H1 (cell line): ENCODE results near the gene COLEC11. TPM values are rescaled to one million over a fixed set of nuclear protein-coding genes. Genes with fewer than 3 reads are reported as not detected.

ENCODE experiments used
- CTCF ChIA-PET: fragments of 300-600 bp; sonication (Branson Sonifier 250); formaldehyde crosslinking; loops from one replicate; lab custom pipeline; 2021; ENCODE audit not compliant: partially characterized antibody; lab: Charles Lee
- POLR2A ChIA-PET: fragments of 300-600 bp; sonication (Branson Sonifier 250); formaldehyde crosslinking; loops from one replicate; lab custom pipeline; 2021; ENCODE audit warnings: inconsistent platforms; ENCODE audit not compliant: partially characterized antibody; lab: Charles Lee
- DNase-seq, 2 experiments: peaks; one replicate each; pipeline versions ENCODE4 v3.0.0 to v3.0.0-alpha.2; 2010 to 2022; ENCODE audit warnings: low spot score in 2 of 2, low read depth in 1 of 2, mixed read lengths in 1 of 2
- FAIRE-seq: peaks from 2 replicates; lab custom pipeline; 2011; peaks lifted over from hg19 to GRCh38; lab: Jason Lieb, UNC
- H2AFZ ChIP-seq: 2 replicates; pipeline ENCODE4 v1.8.1; 2012; ENCODE audit warnings: low read length, inconsistent platforms
- H2AK5ac ChIP-seq: 2 replicates; pipeline ENCODE4 v1.6.1; 2013; ENCODE audit warnings: low read depth, low read length
- H2BK120ac ChIP-seq: replicated peaks from 2 replicates; pipeline ENCODE3; 2013; ENCODE audit warnings: low read depth, low read length, inconsistent platforms
- H2BK12ac ChIP-seq: 2 replicates; pipeline ENCODE4 v1.6.1; 2013; ENCODE audit warnings: low read depth, low read length
- H2BK15ac ChIP-seq: 2 replicates; pipeline ENCODE4 v1.6.1; 2013; ENCODE audit warnings: low read length
- H2BK20ac ChIP-seq: 2 replicates; pipeline ENCODE4 v1.6.1; 2013; ENCODE audit warnings: low read length
- H2BK5ac ChIP-seq: 2 replicates; pipeline ENCODE4 v1.6.1; 2013; ENCODE audit warnings: low read depth, low read length
- H3K14ac ChIP-seq: 2 replicates; pipeline ENCODE4 v1.6.1; 2013; ENCODE audit warnings: inconsistent platforms; ENCODE audit not compliant: insufficient read length
- H3K18ac ChIP-seq: 2 replicates; pipeline ENCODE4 v1.6.1; 2013; ENCODE audit warnings: low read length; ENCODE audit errors: extremely low read depth
- H3K23ac ChIP-seq: 2 replicates; pipeline ENCODE4 v1.6.1; 2013; ENCODE audit warnings: inconsistent platforms; ENCODE audit not compliant: insufficient read length
- H3K23me2 ChIP-seq: 2 replicates; pipeline ENCODE4 v1.6.1; 2013; ENCODE audit warnings: low read depth, low read length
- H3K27ac ChIP-seq: 2 replicates; pipeline ENCODE4 v1.6.1; 2011; ENCODE audit warnings: low read depth, low read length, inconsistent platforms
- H3K27me3 ChIP-seq, 4 experiments: replicated peaks in 1 of 4; 1 replicate in 1 of 4; 2 replicates in 3 of 4; pipeline versions ENCODE4 v1.6.1 to v1.8.1; 2011 to 2013; ENCODE audit warnings: low read length in 3 of 4, mild to moderate bottlenecking in 3 of 4, inconsistent platforms in 2 of 4, mixed read lengths in 2 of 4, moderate library complexity in 1 of 4; ENCODE audit not compliant: control insufficient read depth in 3 of 4, insufficient read depth in 3 of 4; ENCODE audit errors: extremely low read depth in 1 of 4
- H3K36me3 ChIP-seq, 4 experiments: 2 replicates each; pipeline versions ENCODE4 v1.6.1 to v1.8.1; 2011 to 2013; ENCODE audit warnings: mild to moderate bottlenecking in 4 of 4, low read length in 3 of 4, moderate library complexity in 2 of 4, control low read depth in 1 of 4, inconsistent platforms in 1 of 4; ENCODE audit not compliant: insufficient read depth in 4 of 4, control insufficient read depth in 2 of 4
- H3K4ac ChIP-seq: replicated peaks from 2 replicates; pipeline ENCODE3; 2013; ENCODE audit warnings: low read length, low read depth, mixed read lengths, inconsistent platforms; ENCODE audit not compliant: insufficient read length
- H3K4me1 ChIP-seq, 4 experiments: replicated peaks in 1 of 4; 1 replicate in 1 of 4; 2 replicates in 3 of 4; pipeline versions ENCODE4 v1.6.1 to v1.8.1; 2011 to 2013; ENCODE audit warnings: low read length in 3 of 4, inconsistent platforms in 2 of 4, mixed read lengths in 1 of 4; ENCODE audit not compliant: insufficient read depth in 4 of 4, control insufficient read depth in 3 of 4
- H3K4me2 ChIP-seq, 2 experiments: 2 replicates each; pipeline versions ENCODE4 v1.6.1 to v1.8.1; 2011 to 2013; ENCODE audit warnings: low read depth in 2 of 2, low read length in 2 of 2, control low read depth in 1 of 2, inconsistent platforms in 1 of 2, mild to moderate bottlenecking in 1 of 2; ENCODE audit not compliant: insufficient read depth in 1 of 2
- H3K4me3 ChIP-seq, 4 experiments: fragments of 200-600, 300-600 bp in 1 of 4; sonication (generic), shearing (Covaris generic), sonication (Bioruptor Twin) in 1 of 4; 2 replicates each; pipeline versions ENCODE4 v1.5.1 to v1.8.1; 2011 to 2016; ENCODE audit warnings: low read length in 4 of 4, low read depth in 3 of 4, control low read depth in 2 of 4, inconsistent platforms in 2 of 4, mild to moderate bottlenecking in 2 of 4, mixed read lengths in 1 of 4, moderate library complexity in 1 of 4; ENCODE audit not compliant: insufficient read depth in 2 of 4; ENCODE audit errors: extremely low read depth in 1 of 4
- H3K56ac ChIP-seq: replicated peaks from 2 replicates; pipeline ENCODE3; 2013; ENCODE audit warnings: low read depth, mild to moderate bottlenecking, mixed read lengths, low read length, inconsistent platforms; ENCODE audit not compliant: insufficient read length
- H3K79me1 ChIP-seq: 2 replicates; pipeline ENCODE4 v1.6.1; 2013; ENCODE audit warnings: low read depth, low read length, control low read depth
- H3K79me2 ChIP-seq, 2 experiments: 2 replicates each; pipeline versions ENCODE4 v1.6.1 to v1.8.1; 2012 to 2013; ENCODE audit warnings: low read length in 2 of 2, mild to moderate bottlenecking in 2 of 2, inconsistent platforms in 1 of 2; ENCODE audit not compliant: insufficient read depth in 2 of 2, control insufficient read depth in 1 of 2
- H3K9ac ChIP-seq, 4 experiments: replicated peaks in 1 of 4; 1 replicate in 1 of 4; 2 replicates in 3 of 4; pipeline versions ENCODE4 v1.6.1 to v1.8.1; 2011 to 2013; ENCODE audit warnings: low read depth in 3 of 4, low read length in 3 of 4, control low read depth in 2 of 4, mild to moderate bottlenecking in 2 of 4, moderate library complexity in 2 of 4, inconsistent platforms in 1 of 4; ENCODE audit errors: extremely low read depth in 1 of 4
- H3K9me3 ChIP-seq, 2 experiments: 2 replicates each; pipeline versions ENCODE4 v1.6.1 to v1.8.1; 2012 to 2013; ENCODE audit warnings: mild to moderate bottlenecking in 2 of 2, moderate library complexity in 2 of 2, control low read depth in 1 of 2, inconsistent platforms in 1 of 2, low read depth in 1 of 2, low read length in 1 of 2, mixed read lengths in 1 of 2; ENCODE audit not compliant: insufficient read depth in 2 of 2
- H4K20me1 ChIP-seq, 2 experiments: replicated peaks in 1 of 2; 2 replicates each; pipeline versions ENCODE3 to v1.8.1; 2011 to 2013; ENCODE audit warnings: inconsistent platforms in 2 of 2, low read length in 2 of 2, mild to moderate bottlenecking in 1 of 2; ENCODE audit not compliant: insufficient read depth in 2 of 2, control insufficient read depth in 1 of 2
- H4K5ac ChIP-seq: 2 replicates; pipeline ENCODE4 v1.6.1; 2013; ENCODE audit warnings: low read length, low read depth, mixed read lengths, inconsistent platforms; ENCODE audit not compliant: insufficient read length
- H4K8ac ChIP-seq: 2 replicates; pipeline ENCODE4 v1.8.0; 2013; ENCODE audit warnings: mild to moderate bottlenecking, moderate library complexity, low read length, inconsistent platforms; ENCODE audit not compliant: insufficient read depth; ENCODE audit errors: extremely low read depth
- H4K91ac ChIP-seq: replicated peaks from 2 replicates; pipeline ENCODE3; 2013; ENCODE audit warnings: low read length, mixed read lengths, inconsistent platforms; ENCODE audit not compliant: insufficient read length
- BACH1 ChIP-seq: IDR thresholded peaks from 2 replicates; pipeline ENCODE4 v1.6.1; 2012; ENCODE audit warnings: low read length, improper control_type of control experiment
- SP1 ChIP-seq: IDR thresholded peaks from 2 replicates; pipeline ENCODE4 v1.6.1; 2011; ENCODE audit warnings: low read depth, low read length
- WGBS, 2 experiments: shearing (Covaris generic) in 1 of 2; methylation state at CpG; one replicate each; pipeline versions ENCODE4 v1.1.6 to v1.1.7; 2013 to 2015; ENCODE audit warnings: low lambda C conversion rate in 2 of 2, mixed read lengths in 2 of 2, inconsistent platforms in 1 of 2, low coverage in 1 of 2, missing lambda C conversion rate in 1 of 2; ENCODE audit not compliant: insufficient replicate concordance in 2 of 2, insufficient coverage in 1 of 2, insufficient read length in 1 of 2; ENCODE audit errors: extremely low coverage in 1 of 2, missing lambda C conversion rate in 1 of 2; 5-methylcytosine and 5-hydroxymethylcytosine counted together
- polyA plus RNA-seq, 7 experiments: library from polyadenylated mRNA; depleted of rRNA in 3 of 7; stranded (reverse) in 5 of 7; unstranded in 2 of 7; fragments of >200 nt in 5 of 7; fragments of 200-250 nt in 2 of 7; gene quantifications; 1 replicate in 5 of 7; 2 replicates in 1 of 7; 4 replicates in 1 of 7; pipeline versions ENCODE4 v1.2.1 to v1.2.3, GENCODE V29; 2011 to 2013; ENCODE audit warnings: missing spikeins in 2 of 7, mixed read lengths in 2 of 7
- total RNA-seq: library from RNA; stranded (reverse); fragmentation: NEBNext Ultra II Directional; extraction: Animal tissue kit (Norgen Biotek cat#: 25700); gene quantifications from 2 replicates; pipeline ENCODE4 v1.2.1, GENCODE V29; 2021
- TF ChIP-seq, protein P1 (sequence below): IDR thresholded peaks from 2 replicates; pipeline ENCODE4 v1.6.1; 2012; ENCODE audit warnings: low read length, inconsistent platforms

COLEC11 gene
- total and polyA plus RNA-seq, 2 of the 8 experiments (the other 6 are each of a cell fraction or from before 2014, with no cell fraction given) = 0.47 to 0.80 TPM

DNA sequence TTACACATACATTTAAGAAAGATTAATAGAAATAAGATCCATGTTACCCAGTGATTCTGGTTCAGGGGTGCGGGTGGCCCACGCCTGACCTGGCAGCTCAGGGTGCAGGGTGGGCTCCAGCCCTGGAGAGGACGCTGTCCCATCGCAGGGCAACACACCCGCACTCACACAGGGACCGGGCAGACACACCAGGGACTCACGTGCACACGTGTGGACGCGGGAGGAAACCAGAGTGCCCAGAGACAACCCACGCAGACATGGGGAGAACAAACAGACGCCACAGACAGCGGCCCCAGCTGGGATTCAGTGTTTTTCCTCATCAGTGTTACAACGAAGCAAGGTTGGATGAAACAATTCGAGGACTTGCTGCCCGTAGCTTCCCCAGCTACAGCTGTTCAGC is 54.7 kb downstream of the COLEC11 start:
- peaks cover 0 to 2% (median 0%) of the 10 kb centered on the region in 4 experiments; a peak in 1 of 7 replicates for H3K27me3 ChIP-seq
- no peak overlapping the region for H3K9ac ChIP-seq
- no peak overlapping the region for H2AK5ac ChIP-seq
- peaks cover 0 to 14% (median 8%) of the 10 kb centered on the region in 4 experiments; a peak in 6 of 7 replicates for H3K4me1 ChIP-seq
- H2BK120ac ChIP-seq = no peak overlapping the region
- no peak overlapping the region for H3K27ac ChIP-seq
- no peak overlapping the region for H3K4ac ChIP-seq
- POLR2A ChIA-PET = interaction anchor here (1.1 to 4.6 kb wide), 4 partner anchors 21 to 121 kb away, joined by 4 to 34 read pairs (median 8); no protein-coding TSS in a partner anchor
- H3K36me3 ChIP-seq = no peaks in the 10 kb centered on the region
- H3K18ac ChIP-seq = no peak overlapping the region
- no peaks in the 10 kb centered on the region for H4K20me1 ChIP-seq
- no peak for TF ChIP-seq BACH1
- no peak for TF ChIP-seq SP1
- TF ChIP-seq, protein P1, sequence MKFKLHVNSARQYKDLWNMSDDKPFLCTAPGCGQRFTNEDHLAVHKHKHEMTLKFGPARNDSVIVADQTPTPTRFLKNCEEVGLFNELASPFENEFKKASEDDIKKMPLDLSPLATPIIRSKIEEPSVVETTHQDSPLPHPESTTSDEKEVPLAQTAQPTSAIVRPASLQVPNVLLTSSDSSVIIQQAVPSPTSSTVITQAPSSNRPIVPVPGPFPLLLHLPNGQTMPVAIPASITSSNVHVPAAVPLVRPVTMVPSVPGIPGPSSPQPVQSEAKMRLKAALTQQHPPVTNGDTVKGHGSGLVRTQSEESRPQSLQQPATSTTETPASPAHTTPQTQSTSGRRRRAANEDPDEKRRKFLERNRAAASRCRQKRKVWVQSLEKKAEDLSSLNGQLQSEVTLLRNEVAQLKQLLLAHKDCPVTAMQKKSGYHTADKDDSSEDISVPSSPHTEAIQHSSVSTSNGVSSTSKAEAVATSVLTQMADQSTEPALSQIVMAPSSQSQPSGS = no peak
- DNase-seq (no peak), FAIRE-seq (no peak)
- peak overlapping the region; percentile 35 for H4K91ac ChIP-seq
- peaks cover 7% of the 10 kb centered on the region; the same call in 1 of the 2 replicates for H3K23me2 ChIP-seq
- no peaks in the 10 kb centered on the region; the same call in 1 of the 2 replicates for H3K79me1 ChIP-seq
- no peak overlapping the region for H3K23ac ChIP-seq
- H2BK12ac ChIP-seq = no peak overlapping the region
- no peaks in the 10 kb centered on the region for H3K79me2 ChIP-seq
- H2BK15ac ChIP-seq = no peak overlapping the region
- CTCF ChIA-PET = interaction anchor here (1.0 to 3.3 kb wide), 8 partner anchors 12 to 225 kb away, joined by 3 to 20 read pairs (median 9); no protein-coding TSS in a partner anchor
- H2BK20ac ChIP-seq = no peak overlapping the region
- no peak overlapping the region for H4K5ac ChIP-seq
- H3K56ac ChIP-seq = no peak overlapping the region
- no peak overlapping the region for H2AFZ ChIP-seq
- no peak overlapping the region for H3K4me2 ChIP-seq
- H4K8ac ChIP-seq = no peak overlapping the region
- no peak overlapping the region for H3K14ac ChIP-seq
- H3K9me3 ChIP-seq = no peaks in the 10 kb centered on the region; a peak in 1 of 4 replicates
- no peak overlapping the region for H2BK5ac ChIP-seq
- no peak overlapping the region for H3K4me3 ChIP-seq
- 95% methylated on average over 16 of the region's 16 CpGs; no CpG with 5 or more reads in 1 of the 2 experiments for WGBS, 2 experiments
